NCI-H2107 treated with DMSO at 0.1 percent for 48 hours (cell line): ENCODE results near the gene MYO18B.

Source experiments
- DNase-seq: peaks from one replicate; lab custom pipeline; 2025; ENCODE audit not compliant: unreplicated experiment; lab: John Stamatoyannopoulos, UW

Gene MYO18B

GRCh38 chr22:25896098-25896497 lies 154.1 kb downstream of the MYO18B start:
- DNase-seq = no peak

GRCh38 chr22:25896592-25896991 lies 154.6 kb downstream of the MYO18B start:
- DNase-seq = no peak

- DNase-seq = no peak
Measured at GRCh38 chr22:25898707-25899365, 156.8 kb downstream of the MYO18B start.

- no peak for DNase-seq
Measured at GRCh38 chr22:25899566-25899965, 157.6 kb downstream of the MYO18B start.

- no peak for DNase-seq
Measured at GRCh38 chr22:25900390-25900789, 158.4 kb downstream of the MYO18B start.

- DNase-seq = no peak
Measured at GRCh38 chr22:25900880-25901279, 158.9 kb downstream of the MYO18B start.

GRCh38 chr22:25902402-25902801 lies 160.4 kb downstream of the MYO18B start:
- DNase-seq = no peak

- no peak for DNase-seq
Measured at GRCh38 chr22:25903294-25903693, 161.3 kb downstream of the MYO18B start.

- no peak for DNase-seq
Measured at GRCh38 chr22:25908212-25908611, 166.2 kb downstream of the MYO18B start.

- no peak for DNase-seq
Measured at GRCh38 chr22:25908755-25909154, 166.8 kb downstream of the MYO18B start.

GRCh38 chr22:25909614-25910387 lies 167.8 kb downstream of the MYO18B start:
- no peak for DNase-seq

- no peak for DNase-seq
Measured at GRCh38 chr22:25911243-25911972, 169.4 kb downstream of the MYO18B start.

- peak; percentile 71 for DNase-seq
Measured at GRCh38 chr22:25919452-25919851, 177.5 kb downstream of the MYO18B start.

GRCh38 chr22:25922141-25922540 lies 180.2 kb downstream of the MYO18B start:
- no peak for DNase-seq

- no peak for DNase-seq
Measured at GRCh38 chr22:25923914-25924313, 181.9 kb downstream of the MYO18B start.

GRCh38 chr22:25928038-25928437 lies 186.1 kb downstream of the MYO18B start:
- DNase-seq = no peak

- DNase-seq = no peak
Measured at GRCh38 chr22:25929321-25929878, 187.4 kb downstream of the MYO18B start.

GRCh38 chr22:25930083-25930482 lies 188.1 kb downstream of the MYO18B start:
- no peak for DNase-seq

- DNase-seq = peak; percentile 75
Measured at GRCh38 chr22:25930788-25931310, 188.9 kb downstream of the MYO18B start.

- DNase-seq = no peak
Measured at GRCh38 chr22:25933158-25933788, 191.3 kb downstream of the MYO18B start.
